Stimulated activated naive CD4-positive, alpha-beta T cell treated with Interleukin-2 at 50 U/mL for 16 hours (primary cell): ENCODE data around the gene FARSA.
"Not testable (repeated sequence)": the region's sequence is repeated elsewhere in the genome, so short reads cannot be mapped to it uniquely, and the experiment has no call there.

ENCODE experiments used
- DNase-seq: peaks from one replicate; lab custom pipeline; 2025; lab: John Stamatoyannopoulos, UW

The FARSA gene

DNA sequence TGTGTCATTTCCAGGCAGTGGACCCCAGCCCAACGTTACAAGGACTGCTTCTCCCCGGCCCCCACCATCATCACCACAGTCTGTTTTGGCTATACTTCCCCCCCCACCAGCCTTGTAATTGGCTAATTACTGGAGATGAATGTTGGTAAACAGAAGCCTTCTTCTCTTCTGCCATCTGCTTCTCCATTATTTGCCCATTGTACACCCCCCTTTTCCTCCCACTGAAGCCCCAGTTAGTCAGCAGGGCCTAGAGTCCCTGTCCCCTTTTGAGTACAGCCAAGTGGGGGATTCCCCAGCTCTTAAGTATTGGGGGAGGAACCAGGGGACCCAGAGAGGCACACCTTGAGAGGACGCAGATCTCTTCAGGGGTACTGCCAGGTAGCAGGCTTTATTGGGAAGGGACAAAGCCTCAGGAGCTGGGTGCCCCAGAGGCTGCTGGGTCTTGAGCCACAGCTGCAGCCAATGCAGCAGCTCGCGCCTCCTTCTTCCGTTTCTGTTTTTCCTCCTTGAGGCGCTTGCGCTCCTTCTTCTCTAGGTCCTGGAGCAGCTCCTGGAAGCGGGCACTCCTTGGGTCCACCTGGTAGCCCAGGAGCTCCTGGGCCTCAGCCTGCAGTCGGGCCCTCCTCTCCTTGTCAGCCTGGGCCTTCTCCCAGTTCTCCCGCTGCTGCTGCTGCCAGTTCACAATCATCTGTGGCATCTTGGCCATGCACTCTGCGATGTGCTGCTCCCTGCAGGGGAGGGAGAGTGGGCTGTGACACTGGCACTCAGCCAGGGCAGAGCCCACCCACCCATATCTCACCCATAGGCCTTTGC is 20.5 kb upstream of the FARSA start:
- no peak for DNase-seq

DNA sequence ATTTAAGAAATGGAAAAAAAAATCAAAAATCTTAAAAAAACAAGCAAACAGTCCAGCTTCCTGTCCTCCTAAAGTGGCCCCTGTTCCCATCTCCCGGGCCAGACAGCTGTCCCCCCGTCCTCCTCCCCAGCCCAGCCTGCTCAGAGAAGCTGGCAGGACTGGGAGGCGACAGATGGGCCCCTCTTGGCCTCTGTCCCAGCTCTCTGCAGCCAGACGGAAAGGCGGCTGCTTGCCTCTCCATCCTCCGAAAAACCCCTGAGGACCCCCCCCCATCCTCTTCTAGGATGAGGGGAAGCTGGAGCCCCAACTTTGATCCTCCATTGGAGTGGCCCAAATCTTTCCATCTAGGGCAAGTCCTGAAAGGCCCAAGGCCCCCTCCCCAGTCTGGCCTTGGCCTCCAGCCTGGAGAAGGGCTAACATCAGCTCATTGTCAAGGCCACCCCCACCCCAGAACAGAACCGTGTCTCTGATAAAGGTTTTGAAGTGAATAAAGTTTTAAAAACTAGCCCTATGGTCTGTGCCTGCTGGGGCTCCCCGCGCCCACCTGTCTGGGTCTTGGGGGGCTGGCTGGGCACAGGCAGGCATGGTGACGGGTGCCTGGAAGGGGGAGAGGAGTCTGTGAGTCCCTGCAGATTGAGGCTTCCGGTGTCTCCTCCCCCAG is 19.8 kb upstream of the FARSA start:
- DNase-seq: no peak

DNA sequence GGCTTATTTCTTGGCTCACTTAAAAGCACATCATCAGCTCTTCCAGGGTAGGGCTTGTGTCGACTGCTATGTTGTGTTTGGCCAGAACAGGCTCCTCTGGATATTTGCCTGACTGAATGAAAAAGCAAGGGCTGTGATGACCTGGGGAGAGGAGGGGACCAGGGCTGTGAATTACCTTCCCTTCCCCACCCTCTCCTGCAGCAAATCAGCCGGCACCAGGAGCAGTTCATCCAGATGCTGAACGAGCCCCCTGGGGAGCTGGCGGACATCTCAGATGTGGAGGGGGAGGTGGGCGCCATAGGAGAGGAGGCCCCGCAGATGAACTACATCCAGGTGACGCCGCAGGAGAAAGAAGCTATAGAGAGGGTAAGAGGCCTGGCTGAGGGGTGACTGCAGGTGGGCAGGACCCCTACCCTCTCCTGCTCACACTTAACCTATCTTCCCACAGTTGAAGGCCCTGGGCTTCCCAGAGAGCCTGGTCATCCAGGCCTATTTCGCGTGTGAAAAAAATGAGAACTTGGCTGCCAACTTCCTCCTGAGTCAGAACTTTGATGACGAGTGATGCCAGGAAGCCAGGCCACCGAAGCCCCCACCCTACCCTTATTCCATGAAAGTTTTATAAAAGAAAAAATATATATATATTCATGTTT is 19.1 kb upstream of the FARSA start:
- DNase-seq: no peak

DNA sequence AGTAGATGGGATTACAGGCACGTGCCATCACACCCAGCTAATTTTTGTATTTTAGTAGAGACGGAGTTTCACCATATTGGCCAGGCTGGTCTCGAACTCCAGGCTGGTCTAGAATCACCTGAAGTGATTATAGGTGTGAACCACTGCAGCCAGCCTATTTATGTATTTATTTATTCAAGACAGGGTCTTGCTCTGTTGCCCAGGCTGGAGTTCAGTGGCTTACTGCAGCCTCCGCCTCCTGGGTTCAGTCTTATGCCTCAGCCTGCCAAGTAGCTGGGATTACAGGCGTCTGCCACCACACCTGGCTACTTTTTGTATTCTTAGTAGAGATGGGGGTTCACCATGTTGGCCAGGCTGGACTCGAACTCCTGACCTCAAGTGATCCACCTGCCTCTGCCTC is 18.5 kb upstream of the FARSA start:
- DNase-seq: not testable (repeated sequence)

DNA sequence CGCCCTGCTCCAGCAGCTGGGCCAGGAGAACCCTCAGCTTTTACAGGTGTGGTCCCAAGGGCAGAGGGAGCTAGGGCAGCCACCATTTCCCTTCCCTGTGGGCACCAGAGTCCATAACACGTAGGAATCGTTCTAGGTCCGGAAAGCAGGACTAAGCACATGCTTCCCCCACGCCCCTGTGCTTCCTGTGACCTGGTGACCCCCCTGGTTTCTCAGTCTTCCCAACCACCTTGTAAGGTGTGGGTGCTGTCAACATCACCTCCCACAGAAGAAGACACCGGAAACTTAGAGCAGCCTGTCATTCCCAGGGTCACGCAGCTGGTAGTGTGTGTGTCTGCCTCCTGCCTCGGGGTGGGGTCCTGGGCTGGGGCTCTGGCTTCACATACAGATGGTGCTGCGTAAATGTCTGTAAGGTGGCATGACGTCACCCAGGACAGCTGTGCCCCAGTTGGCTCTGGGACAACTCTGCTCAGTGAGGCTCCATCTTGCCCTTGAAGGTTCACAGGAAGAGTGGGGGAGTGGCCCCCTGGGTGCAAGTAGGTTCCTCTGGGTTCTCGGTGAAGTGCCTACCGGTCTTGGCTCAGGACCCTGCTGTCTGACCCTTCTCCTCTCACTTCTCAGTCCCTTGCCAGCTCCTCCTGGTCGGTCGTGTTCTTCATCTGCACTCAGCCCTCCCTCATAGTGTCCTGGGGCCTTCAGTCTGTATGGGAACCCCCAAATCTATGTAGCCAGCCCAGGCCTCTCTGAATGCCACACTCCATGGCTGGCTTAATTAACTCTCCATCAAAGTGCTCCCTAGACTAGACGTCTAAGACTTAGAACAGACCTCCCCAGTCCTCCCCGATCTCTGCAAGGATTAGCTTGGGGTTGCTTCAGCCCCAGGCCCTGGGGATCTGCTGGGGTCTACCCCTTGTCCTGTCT is 16.1 kb upstream of the FARSA start:
- DNase-seq: no peak

DNA sequence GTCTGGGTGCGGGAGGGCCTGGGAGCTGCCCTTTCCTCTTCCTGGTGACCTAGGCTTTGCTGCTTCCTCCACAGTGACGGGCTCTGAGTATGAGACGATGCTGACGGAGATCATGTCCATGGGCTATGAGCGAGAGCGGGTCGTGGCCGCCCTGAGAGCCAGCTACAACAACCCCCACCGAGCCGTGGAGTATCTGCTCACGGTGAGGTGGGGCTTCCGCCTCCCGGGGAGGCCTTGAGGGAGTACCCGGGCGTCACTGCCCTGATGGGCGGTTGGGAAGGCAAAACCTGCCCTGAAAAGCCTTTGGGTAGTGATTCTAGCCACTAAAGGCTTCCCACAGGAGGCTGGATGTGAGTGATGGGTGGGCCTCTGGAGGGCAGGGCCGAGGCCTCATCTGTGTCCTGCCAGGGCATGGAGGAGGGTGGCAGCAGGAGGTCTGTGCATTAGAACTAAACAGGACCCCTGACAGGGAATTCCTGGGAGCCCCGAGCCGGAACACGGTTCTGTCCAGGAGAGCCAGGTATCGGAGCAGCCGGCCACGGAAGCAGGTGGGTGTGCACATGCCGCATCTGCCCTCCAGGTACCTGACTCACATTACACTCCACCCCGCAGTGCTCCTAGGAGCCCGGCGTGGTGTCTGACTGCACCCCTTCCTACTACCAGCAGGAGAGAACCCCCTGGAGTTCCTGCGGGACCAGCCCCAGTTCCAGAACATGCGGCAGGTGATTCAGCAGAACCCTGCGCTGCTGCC is 15.3 kb upstream of the FARSA start:
- DNase-seq: no peak

DNA sequence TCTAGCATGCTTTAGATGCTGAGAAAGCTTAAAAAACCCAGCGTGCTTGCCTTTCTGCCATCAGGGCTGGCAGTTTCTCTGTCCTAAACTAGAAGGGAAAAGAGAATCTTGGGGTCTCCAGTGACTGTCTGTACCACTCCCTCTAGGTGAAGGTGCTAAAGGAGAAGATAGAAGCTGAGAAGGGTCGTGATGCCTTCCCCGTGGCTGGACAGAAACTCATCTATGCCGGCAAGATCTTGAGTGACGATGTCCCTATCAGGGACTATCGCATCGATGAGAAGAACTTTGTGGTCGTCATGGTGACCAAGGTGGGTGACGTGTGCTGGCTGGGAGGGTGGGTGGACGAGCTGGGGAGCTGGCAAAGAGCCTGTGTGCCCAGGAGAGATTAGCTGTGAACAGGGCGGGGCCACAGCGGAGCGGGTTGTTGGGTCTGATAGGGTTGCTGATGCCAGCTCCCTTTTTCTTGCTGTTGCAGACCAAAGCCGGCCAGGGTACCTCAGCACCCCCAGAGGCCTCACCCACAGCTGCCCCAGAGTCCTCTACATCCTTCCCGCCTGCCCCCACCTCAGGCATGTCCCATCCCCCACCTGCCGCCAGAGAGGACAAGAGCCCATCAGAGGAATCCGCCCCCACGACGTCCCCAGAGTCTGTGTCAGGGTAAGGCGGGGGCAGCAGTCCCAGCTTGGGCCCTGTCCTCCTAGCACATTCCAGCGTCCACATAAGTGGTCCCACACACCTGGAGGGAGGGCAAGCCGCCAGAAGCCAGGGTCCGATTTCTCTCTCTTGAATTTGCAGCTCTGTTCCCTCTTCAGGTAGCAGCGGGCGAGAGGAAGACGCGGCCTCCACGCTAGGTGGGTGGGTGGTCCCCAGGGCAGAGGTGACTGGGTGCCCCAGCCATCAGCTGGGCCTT is 14.4 kb upstream of the FARSA start:
- DNase-seq: no peak

DNA sequence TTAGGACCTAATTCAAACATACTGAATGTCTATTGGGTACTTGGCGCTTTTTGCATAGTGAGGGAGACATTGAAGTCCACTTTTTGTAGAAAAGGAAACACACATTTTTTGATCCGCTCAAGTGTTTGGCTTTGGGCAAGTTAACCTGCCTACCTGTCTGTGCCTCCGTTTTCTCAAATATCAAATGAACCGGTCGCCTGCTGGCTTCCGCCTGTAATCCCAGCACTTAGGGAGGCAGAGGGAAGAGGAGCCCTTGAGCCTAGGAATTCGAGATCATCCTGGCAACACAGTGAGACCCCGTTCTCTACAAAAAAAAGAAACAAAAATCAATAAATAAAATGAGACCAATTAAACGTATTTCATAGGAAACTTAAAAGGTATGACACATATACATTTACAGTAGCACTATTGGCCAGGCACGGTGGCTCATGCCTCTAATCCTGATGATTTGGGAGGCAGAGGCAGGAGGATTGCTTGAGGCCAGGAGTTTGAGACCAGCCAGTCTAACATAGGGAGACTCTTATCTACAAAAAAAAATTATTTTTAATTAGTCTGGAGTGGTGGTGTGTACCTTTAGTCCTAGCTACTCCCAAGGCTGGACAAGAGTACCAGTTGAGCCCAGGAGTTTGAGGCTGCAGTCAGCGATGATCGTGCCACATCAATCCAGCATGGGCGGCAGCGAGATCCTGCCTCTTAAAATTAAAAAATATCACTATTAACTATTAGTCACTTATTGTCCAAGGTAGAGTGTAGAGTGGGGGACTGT is 13.4 kb upstream of the FARSA start:
- no peak for DNase-seq

DNA sequence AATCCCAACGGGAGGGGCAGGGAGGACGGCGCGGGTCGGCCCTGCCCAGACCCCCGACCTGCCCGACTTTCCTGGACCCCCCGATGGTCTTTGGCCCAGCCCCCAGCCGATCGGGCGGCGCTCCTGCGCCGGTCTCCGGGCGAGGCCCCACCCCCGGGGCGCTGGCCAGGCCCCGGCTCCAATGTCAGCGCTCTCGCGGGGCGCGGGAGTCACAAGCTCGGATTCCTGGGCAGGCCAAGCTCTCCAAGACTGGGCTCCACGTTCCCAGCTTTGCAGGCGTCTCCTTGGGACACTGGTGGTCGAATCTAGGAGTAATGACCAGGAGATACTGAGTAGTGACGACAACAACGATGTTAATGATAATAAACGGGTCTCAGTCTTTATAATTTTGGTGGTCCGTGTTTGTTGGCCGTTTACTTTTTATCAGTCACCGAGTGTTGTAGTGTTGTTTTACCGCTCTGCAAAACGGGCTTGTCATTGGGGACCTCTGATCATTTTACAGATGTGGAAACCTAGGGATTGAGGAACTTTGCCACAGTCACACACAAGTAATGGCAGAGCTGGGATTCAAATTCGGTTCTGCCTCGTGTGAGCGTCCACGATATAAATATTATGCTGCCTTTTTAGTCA is 12.7 kb upstream of the FARSA start:
- DNase-seq: peak; percentile 52

DNA sequence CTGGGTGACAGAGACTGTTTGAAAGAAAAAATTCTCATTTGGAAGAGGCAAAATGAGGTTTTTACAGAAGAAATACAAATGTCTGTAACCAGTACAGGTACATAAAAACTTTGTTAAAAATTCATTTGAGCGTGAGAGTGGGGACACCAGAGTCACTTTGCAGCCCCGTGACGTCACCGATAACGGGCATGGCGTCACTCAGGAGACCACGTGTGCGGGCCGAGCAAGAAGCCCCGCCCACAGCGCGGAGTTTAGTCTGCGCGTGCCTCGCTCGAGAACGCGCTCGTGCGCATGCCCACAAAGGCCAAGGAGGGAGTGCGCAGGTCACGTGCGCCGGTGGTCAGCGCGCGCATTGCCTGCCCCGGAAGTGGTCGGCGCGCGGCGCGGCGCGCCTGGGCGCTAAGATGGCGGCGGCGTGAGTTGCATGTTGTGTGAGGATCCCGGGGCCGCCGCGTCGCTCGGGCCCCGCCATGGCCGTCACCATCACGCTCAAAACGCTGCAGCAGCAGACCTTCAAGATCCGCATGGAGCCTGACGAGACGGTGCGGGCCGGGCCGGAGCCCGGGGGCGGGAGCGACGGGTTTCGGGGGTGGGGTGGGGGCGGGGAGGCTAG is 12.1 kb upstream of the FARSA start, which contains the start of gene RAD23A:
Gene RAD23A, plus strand, starts transcription at position 384 of the 613 bp plus-strand sequence. Its CDS starts 87 bp downstream, at position 471.
- peak; percentile 95 for DNase-seq

DNA sequence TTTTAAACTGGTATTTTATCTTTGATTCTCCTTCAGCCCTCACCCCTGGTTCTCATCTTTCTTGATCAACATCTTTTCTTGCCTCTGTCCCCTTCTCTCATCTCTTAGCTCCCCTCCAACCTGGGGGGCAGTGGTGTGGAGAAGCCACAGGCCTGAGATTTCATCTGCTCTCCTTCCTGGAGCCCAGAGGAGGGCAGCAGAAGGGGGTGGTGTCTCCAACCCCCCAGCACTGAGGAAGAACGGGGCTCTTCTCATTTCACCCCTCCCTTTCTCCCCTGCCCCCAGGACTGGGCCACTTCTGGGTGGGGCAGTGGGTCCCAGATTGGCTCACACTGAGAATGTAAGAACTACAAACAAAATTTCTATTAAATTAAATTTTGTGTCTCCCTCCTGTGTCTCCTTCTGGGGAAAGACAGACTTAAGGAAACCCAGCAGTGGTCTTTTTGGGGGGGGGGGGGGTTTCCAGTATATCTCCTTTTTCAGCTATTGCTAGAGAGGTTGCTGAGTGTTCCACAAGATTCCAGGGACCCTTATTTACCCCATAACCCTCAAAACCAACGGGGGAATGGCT is 10.7 kb upstream of the FARSA start:
- no peak for DNase-seq

DNA sequence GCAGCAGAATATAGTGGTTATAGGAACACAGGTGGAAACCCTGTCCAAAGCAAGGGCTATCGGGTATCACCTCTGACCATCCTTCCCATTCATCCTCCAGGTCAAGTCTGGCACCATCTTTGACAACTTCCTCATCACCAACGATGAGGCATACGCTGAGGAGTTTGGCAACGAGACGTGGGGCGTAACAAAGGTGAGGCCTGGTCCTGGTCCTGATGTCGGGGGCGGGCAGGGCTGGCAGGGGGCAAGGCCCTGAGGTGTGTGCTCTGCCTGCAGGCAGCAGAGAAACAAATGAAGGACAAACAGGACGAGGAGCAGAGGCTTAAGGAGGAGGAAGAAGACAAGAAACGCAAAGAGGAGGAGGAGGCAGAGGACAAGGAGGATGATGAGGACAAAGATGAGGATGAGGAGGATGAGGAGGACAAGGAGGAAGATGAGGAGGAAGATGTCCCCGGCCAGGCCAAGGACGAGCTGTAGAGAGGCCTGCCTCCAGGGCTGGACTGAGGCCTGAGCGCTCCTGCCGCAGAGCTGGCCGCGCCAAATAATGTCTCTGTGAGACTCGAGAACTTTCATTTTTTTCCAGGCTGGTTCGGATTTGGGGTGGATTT is 10.0 kb upstream of the FARSA start:
- DNase-seq: no peak

DNA sequence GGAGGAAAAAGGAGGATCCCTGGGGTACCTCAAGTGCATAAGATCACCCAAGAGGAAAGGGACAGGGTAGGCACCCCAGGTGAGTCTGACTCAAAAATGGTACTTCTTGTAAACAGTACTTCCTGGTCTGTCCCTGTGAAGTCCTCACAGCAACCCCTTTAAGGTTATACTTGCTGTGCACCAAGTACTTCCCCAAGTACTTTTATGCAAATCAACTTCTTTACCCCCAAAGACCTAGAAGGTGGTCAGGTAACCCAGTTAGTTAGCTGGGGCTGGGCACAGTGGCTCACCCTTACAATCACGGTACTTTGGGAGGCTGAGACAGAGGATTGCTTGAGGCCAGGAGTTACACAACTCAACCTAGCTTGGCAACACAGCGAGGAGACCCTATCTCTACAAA is 7.4 kb upstream of the FARSA start:
- no peak for DNase-seq

DNA sequence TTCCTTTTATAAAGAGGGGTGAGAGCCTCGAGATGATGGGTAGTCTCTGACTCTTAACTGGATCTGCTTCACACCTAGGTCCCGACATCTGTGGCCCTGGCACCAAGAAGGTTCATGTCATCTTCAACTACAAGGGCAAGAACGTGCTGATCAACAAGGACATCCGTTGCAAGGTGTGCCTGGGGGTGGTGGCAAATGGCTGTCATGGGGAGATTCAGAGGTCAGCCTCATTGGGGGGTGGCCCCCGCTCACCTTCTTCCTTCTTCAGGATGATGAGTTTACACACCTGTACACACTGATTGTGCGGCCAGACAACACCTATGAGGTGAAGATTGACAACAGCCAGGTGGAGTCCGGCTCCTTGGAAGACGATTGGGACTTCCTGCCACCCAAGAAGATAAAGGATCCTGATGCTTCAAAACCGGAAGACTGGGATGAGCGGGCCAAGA is 6.5 kb upstream of the FARSA start:
- no peak for DNase-seq

DNA sequence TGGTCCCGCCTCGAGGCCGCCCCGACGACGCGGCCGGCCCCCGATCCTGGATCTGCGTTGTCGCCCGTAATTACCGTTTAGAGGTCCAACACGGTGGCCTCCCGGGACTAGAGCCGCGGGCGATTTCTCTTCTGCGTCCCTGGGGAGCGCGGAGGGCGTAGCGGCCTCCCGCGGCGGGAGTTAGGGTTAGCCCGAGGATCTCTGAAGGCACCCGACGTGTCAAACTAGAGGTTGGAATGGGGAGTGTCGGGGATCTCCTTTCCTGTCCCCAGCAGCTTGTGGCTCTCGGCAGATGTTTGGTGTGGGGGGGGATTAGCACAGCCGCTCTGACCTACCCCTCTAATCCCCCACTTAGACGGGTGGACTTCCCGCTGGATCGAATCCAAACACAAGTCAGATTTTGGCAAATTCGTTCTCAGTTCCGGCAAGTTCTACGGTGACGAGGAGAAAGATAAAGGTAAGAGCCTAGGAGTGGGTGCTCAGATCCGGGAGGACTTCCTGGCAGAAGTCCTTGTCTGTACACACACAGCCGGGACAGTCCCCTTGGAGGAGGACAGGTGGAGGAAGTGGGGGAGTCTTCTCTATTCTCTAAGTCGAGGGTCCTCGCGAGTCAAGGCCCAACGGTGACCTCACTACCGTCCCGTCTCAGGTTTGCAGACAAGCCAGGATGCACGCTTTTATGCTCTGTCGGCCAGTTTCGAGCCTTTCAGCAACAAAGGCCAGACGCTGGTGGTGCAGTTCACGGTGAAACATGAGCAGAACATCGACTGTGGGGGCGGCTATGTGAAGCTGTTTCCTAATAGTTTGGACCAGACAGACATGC is 5.5 kb upstream of the FARSA start:
- DNase-seq: peak; percentile 48

DNA sequence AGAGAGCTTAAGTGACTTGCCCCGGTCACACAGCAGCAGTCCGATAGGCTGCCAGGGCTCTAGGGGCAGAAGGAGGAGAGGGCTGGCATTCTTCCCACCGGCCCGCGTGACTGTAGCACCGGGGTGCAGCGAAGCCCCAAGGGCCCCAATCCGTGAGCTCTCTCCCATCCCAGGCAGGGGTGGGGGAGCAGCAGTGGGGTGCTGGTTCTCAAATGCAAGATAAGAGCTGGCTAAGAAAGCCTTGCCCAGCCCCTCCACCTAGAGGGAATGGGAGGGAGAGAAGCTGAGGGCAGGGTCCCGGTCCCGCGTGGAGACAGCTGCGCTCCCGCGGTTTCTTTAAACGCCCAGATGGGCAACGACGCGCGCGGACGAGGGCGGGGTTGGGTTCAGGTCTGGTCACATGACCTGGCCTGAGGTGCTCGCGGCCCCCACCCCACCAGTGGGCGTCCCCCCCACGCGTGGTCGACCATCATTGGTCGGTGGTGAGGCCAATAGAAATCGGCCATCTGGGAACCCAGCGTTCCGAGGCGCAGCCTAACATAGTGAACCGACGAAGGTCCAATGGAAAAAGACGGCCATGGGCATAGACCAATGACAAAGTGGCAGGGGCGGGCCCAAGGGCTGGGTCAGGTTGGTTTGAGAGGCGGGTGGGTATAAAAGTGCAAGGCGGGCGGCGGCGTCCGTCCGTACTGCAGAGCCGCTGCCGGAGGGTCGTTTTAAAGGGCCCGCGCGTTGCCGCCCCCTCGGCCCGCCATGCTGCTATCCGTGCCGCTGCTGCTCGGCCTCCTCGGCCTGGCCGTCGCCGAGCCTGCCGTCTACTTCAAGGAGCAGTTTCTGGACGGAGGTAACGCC is 4.6 kb upstream of the FARSA start, which contains the start of gene CALR:
Gene CALR, plus strand, starts transcription at position 683 of the 852 bp plus-strand sequence. Its CDS starts 71 bp downstream, at position 754.
- peak; percentile 100 for DNase-seq
